CD4-positive, alpha-beta T cell (primary cell): ENCODE measurements around the gene ZSCAN25. TPM values are rescaled to one million over a fixed set of nuclear protein-coding genes. Genes with fewer than 3 reads are reported as not detected.

Experiments used
- ATAC-seq: fragments of 200-7000 bp; cut with Tn5 transposase; one replicate; pipeline ENCODE4 v1.10.0; 2022; ENCODE audit warnings: mild to moderate bottlenecking; ENCODE audit not compliant: poor library complexity
- CTCF ChIA-PET: fragments of 350-600 bp; sonication (Branson Sonifier 250); formaldehyde crosslinking; loops from one replicate; lab custom pipeline; 2021; ENCODE audit warnings: antibody characterized with exemption, inconsistent platforms; lab: Charles Lee
- POLR2A ChIA-PET: fragments of 350-600 bp; sonication (Branson Sonifier 250); formaldehyde crosslinking; loops from one replicate; lab custom pipeline; 2021; ENCODE audit warnings: antibody characterized with exemption, inconsistent platforms; lab: Charles Lee
- DNase-seq, 14 experiments: peaks; one replicate each; pipeline ENCODE4 v3.0.0-alpha.2; 2013 to 2020; ENCODE audit warnings: mixed read lengths in 2 of 14
- H3K27ac ChIP-seq, 2 donors: one replicate each; pipeline versions ENCODE4 v1.5.1 to v1.7.0; 2013; ENCODE audit warnings: low read length in 2 of 2, low read depth in 1 of 2, mild to moderate bottlenecking in 1 of 2
- H3K27me3 ChIP-seq, 2 experiments: 1 replicate in 1 of 2; 2 replicates in 1 of 2; pipeline versions ENCODE4 v1.6.1 to v1.7.0; 2013; ENCODE audit warnings: low read length in 2 of 2, control low read depth in 1 of 2, mild to moderate bottlenecking in 1 of 2, moderate library complexity in 1 of 2; ENCODE audit not compliant: insufficient read depth in 2 of 2, control insufficient read depth in 1 of 2
- H3K36me3 ChIP-seq: one replicate; pipeline ENCODE4 v1.6.1; 2013; ENCODE audit warnings: low read length, control low read depth; ENCODE audit not compliant: insufficient read depth
- H3K4me1 ChIP-seq: one replicate; pipeline ENCODE4 v1.6.1; 2013; ENCODE audit warnings: low read length, control low read depth; ENCODE audit not compliant: insufficient read depth
- H3K4me3 ChIP-seq: one replicate; pipeline ENCODE4 v1.5.1; 2013; ENCODE audit warnings: mild to moderate bottlenecking, low read length, moderate library complexity
- H3K9me3 ChIP-seq, 2 experiments: 1 replicate in 1 of 2; 2 replicates in 1 of 2; pipeline versions ENCODE4 v1.6.1 to v1.7.0; 2013; ENCODE audit warnings: low read length in 2 of 2, mild to moderate bottlenecking in 2 of 2, control low read depth in 1 of 2, moderate library complexity in 1 of 2; ENCODE audit not compliant: control insufficient read depth in 1 of 2, insufficient read depth in 1 of 2
- H3K27ac Mint-ChIP-seq: one replicate; pipeline ENCODE4 v1.8.0; 2020; ENCODE audit warnings: mixed read lengths
- H3K27me3 Mint-ChIP-seq: one replicate; pipeline ENCODE4 v1.8.0; 2021; ENCODE audit warnings: mixed read lengths
- H3K36me3 Mint-ChIP-seq: one replicate; pipeline ENCODE4 v1.8.0; 2021; ENCODE audit warnings: low read depth, mixed read lengths
- H3K4me1 Mint-ChIP-seq: one replicate; pipeline ENCODE4 v1.8.0; 2021; ENCODE audit warnings: low read depth, mixed read lengths
- H3K4me3 Mint-ChIP-seq: one replicate; pipeline ENCODE4 v1.8.0; 2020; ENCODE audit warnings: mild to moderate bottlenecking, mixed read lengths
- H3K9me3 Mint-ChIP-seq: one replicate; pipeline ENCODE4 v1.8.0; 2020; ENCODE audit warnings: mixed read lengths
- intact Hi-C, 2 experiments: fragments of 100-400 bp; cut with DNase I in 1 of 2; cut with micrococcal nuclease in 1 of 2; formaldehyde crosslinking; loops; one replicate each; pipeline versions ENCODE4 v1.15.1 to v1.9.0; 2023 to 2025; cut with DNase I, micrococcal nuclease
- total RNA-seq, 174 experiments: library from RNA in 2 of 174; stranded (reverse) in 2 of 174; gene quantifications; one replicate each; pipeline ENCODE4 v1.2.3 and lab custom pipeline; 2021 to 2026
- TF ChIP-seq, protein P1 (sequence below): fragments of 200-600 bp; IDR thresholded peaks from one replicate; pipeline ENCODE4 v1.8.0; 2022; ENCODE audit warnings: antibody characterized with exemption, mild to moderate bottlenecking

Gene ZSCAN25
- total RNA-seq, 2 experiments from 2014 or later, result 41.5 to 44.2 TPM

DNA sequence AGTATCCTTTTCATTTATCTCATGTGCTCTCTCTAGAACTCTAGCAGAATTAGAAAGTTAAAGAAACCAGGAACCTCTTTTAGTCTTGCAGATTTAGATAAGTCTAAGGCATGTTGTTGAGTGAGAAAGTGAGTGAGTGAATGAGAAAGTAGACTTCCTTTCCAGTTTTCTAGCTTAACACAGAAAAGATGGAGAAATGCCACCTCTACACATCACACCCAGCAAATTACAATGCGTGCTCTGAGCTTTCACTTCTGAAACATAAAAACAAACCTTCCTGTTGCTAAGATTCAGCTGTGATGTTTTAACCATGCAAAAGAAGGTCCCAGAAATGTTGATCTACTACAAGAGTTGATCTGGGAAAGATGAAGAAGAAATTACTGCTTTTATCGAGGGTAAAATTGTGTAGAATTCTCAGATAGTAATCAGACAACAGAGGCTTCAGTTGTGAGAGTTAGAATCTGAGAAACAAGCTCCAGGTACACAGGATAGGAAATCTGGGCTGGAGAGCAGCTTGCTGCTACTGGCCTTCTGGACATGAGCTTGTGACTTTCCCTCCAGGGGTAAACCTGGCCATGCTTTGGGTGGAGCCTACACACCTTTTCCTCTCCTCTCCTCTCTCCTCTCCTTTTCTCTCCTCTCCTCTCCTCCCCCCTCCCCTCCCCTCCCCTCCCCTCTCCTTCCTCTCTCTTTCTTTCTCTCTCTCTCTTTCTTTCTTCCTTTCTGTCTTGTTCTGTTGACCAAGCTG, 58.4 kb downstream of the ZSCAN25 start:
- Mint-ChIP-seq H3K4me1 (peaks cover 31% of the 10 kb centered on the region), H3K9me3 (no peaks in the 10 kb centered on the region), H3K27ac (peak overlapping the region; percentile 79), H3K4me3 (peak overlapping the region; percentile 46), H3K36me3 (no peaks in the 10 kb centered on the region), H3K27me3 (no peaks in the 10 kb centered on the region)
- H3K9me3 ChIP-seq, result no peaks in the 10 kb centered on the region
- peaks cover 4% of the 10 kb centered on the region for H3K4me1 ChIP-seq
- intact Hi-C loops, result no loop called here
- ChIA-PET CTCF (no interaction called here), POLR2A (interaction anchor here (1.0 to 2.1 kb wide), 3 partner anchors 18 to 58 kb away, joined by 3 to 10 read pairs (median 7); partner anchors contain the start of gene ZSCAN25)
- TF ChIP-seq, protein P1, sequence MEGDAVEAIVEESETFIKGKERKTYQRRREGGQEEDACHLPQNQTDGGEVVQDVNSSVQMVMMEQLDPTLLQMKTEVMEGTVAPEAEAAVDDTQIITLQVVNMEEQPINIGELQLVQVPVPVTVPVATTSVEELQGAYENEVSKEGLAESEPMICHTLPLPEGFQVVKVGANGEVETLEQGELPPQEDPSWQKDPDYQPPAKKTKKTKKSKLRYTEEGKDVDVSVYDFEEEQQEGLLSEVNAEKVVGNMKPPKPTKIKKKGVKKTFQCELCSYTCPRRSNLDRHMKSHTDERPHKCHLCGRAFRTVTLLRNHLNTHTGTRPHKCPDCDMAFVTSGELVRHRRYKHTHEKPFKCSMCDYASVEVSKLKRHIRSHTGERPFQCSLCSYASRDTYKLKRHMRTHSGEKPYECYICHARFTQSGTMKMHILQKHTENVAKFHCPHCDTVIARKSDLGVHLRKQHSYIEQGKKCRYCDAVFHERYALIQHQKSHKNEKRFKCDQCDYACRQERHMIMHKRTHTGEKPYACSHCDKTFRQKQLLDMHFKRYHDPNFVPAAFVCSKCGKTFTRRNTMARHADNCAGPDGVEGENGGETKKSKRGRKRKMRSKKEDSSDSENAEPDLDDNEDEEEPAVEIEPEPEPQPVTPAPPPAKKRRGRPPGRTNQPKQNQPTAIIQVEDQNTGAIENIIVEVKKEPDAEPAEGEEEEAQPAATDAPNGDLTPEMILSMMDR, result no peak
- peak in 2 of 14 experiments; percentile 0 to 4 for DNase-seq
- no peaks in the 10 kb centered on the region for H3K27me3 ChIP-seq
- no peak overlapping the region for H3K27ac ChIP-seq
- no peaks in the 10 kb centered on the region for H3K36me3 ChIP-seq
- no peak overlapping the region for H3K4me3 ChIP-seq
- peak; percentile 39 for ATAC-seq

DNA sequence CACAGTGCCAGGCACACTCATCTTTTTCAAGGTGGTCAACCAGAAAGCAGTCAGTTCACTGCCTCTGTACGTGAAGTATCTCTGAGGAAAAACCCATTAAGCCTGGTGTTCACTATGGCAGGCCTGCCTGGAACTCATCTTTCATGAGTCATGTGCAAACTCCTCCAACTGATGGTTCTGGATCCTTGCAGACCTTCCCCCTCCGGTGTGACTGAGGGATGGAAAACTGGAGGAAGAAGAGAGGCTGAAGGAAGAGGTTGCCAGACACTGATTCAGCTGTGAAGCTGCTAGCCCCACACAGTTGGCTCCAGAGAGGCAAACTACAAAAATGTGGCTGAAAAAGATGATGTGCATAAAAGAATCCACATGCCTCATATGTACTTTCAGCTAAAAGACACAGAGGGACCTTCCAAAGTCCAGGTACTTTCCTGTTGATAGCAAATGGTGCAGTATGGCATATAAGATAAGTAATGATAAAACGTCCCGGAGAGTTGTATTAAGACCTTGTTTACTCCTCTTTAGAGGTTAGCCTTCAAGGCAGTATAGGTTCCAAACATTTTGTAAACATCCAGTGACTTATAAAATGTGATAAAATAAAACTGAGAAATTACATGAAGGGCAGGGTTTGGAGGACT, 60.4 kb downstream of the ZSCAN25 start:
- POLR2A ChIA-PET, result no interaction called here
- H3K4me1 Mint-ChIP-seq, result peaks cover 31% of the 10 kb centered on the region
- CTCF ChIA-PET, result no interaction called here
- no peak overlapping the region for H3K27ac ChIP-seq
- TF ChIP-seq, protein P1, result no peak
- no peak overlapping the region for H3K4me3 ChIP-seq
- H3K9me3 Mint-ChIP-seq, result no peaks in the 10 kb centered on the region
- H3K36me3 ChIP-seq, result no peaks in the 10 kb centered on the region
- peaks cover 4% of the 10 kb centered on the region for H3K4me1 ChIP-seq
- no peaks in the 10 kb centered on the region for H3K9me3 ChIP-seq
- no peaks in the 10 kb centered on the region for H3K27me3 ChIP-seq
- no peak overlapping the region for H3K27ac Mint-ChIP-seq
- H3K36me3 Mint-ChIP-seq, result no peaks in the 10 kb centered on the region
- ATAC-seq, result no peak
- no peak for DNase-seq
- no peak overlapping the region for H3K4me3 Mint-ChIP-seq
- intact Hi-C loops, result no loop called here
- no peaks in the 10 kb centered on the region for H3K27me3 Mint-ChIP-seq

DNA sequence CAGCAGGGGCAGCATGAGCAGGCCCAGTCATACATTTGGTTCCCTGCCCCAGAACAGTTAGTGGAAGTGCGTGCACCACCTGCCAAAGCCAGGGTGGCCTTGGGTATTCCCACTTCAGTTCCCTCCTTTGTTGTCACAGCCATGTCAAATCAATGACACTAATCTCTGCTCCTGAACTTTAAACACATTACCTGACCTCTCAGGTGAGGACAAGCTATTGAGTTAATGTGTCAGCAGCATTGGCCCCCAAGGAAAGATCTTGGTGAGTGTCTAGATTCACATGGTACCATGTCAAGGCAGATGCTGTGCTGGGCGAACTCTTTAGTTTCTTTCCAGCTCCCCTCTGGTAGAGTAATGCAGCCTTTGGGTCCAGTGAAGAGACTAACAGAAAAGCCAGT, 60.9 kb downstream of the ZSCAN25 start:
- TF ChIP-seq, protein P1, result no peak
- ChIA-PET CTCF (no interaction called here), POLR2A (no interaction called here)
- Mint-ChIP-seq H3K9me3 (no peaks in the 10 kb centered on the region), H3K36me3 (peaks cover 1% of the 10 kb centered on the region), H3K27ac (no peak overlapping the region), H3K4me1 (peaks cover 29% of the 10 kb centered on the region), H3K4me3 (no peak overlapping the region), H3K27me3 (no peaks in the 10 kb centered on the region)
- DNase-seq (no peak), ATAC-seq (no peak)
- no peaks in the 10 kb centered on the region for H3K36me3 ChIP-seq
- H3K4me3 ChIP-seq, result no peak overlapping the region
- H3K4me1 ChIP-seq, result peaks cover 4% of the 10 kb centered on the region
- no peaks in the 10 kb centered on the region for H3K9me3 ChIP-seq
- no peaks in the 10 kb centered on the region for H3K27me3 ChIP-seq
- intact Hi-C loops, result no loop called here
- no peak overlapping the region for H3K27ac ChIP-seq
